OCI-LY7 (cell line): Measurements from ENCODE around the gene KRTAP4-3. TPM values are rescaled to one million over a fixed set of nuclear protein-coding genes. Genes with fewer than 3 reads are reported as not detected.
"Not testable (repeated sequence)": the region's sequence is repeated elsewhere in the genome, so short reads cannot be mapped to it uniquely, and the experiment has no call there.

Experiments used
- BruUV-seq: library from RNA; stranded (reverse); fragments of 400-500 nt; replicated peaks from 2 replicates; lab custom pipeline; 2021; lab: Mats Ljungman, UMichigan
- CTCF ChIA-PET: fragments of 300-600 bp; sonication (Branson Sonifier 250); formaldehyde crosslinking; loops from one replicate; lab custom pipeline; 2022; ENCODE audit warnings: antibody characterized with exemption; ENCODE audit not compliant: unreplicated experiment; lab: Charles Lee
- POLR2A ChIA-PET: fragments of 300-600 bp; sonication (Branson Sonifier 250); formaldehyde crosslinking; loops from one replicate; lab custom pipeline; 2022; ENCODE audit warnings: antibody characterized with exemption; lab: Charles Lee
- DNase-seq: peaks from one replicate; pipeline ENCODE4 v3.0.0-alpha.2; 2015; ENCODE audit warnings: low spot score
- H2AFZ ChIP-seq: fragments of 200-600 bp; sonication (generic), shearing (Covaris generic); 2 replicates; pipeline ENCODE4 v1.6.1; 2014; ENCODE audit warnings: mild to moderate bottlenecking, antibody characterized with exemption, low read length, moderate library complexity
- H3K27ac ChIP-seq: fragments of 200-600 bp; sonication (generic); 2 replicates; pipeline ENCODE4 v1.5.1; 2014; ENCODE audit warnings: mixed run types, low read depth, mild to moderate bottlenecking, moderate library complexity, low read length, inconsistent platforms; ENCODE audit not compliant: poor library complexity, severe bottlenecking
- H3K36me3 ChIP-seq: fragments of 200-600 bp; sonication (generic); 2 replicates; pipeline ENCODE4 v1.6.1; 2014; ENCODE audit warnings: mild to moderate bottlenecking, antibody characterized with exemption, low read length, moderate library complexity, mixed read lengths; ENCODE audit not compliant: insufficient read depth
- H3K4me1 ChIP-seq: fragments of 200-600 bp; sonication (generic); 2 replicates; pipeline ENCODE4 v1.5.1; 2014; ENCODE audit warnings: mild to moderate bottlenecking, low read length; ENCODE audit not compliant: insufficient read depth, poor library complexity, severe bottlenecking
- H3K4me2 ChIP-seq: fragments of 200-600 bp; sonication (generic); 2 replicates; pipeline ENCODE4 v1.6.1; 2014; ENCODE audit warnings: mild to moderate bottlenecking, low read length
- H3K4me3 ChIP-seq: fragments of 200-600 bp; sonication (generic); 2 replicates; pipeline ENCODE4 v1.5.1; 2014; ENCODE audit warnings: mild to moderate bottlenecking, low read depth, low read length; ENCODE audit not compliant: poor library complexity, severe bottlenecking
- H3K79me2 ChIP-seq: fragments of 200-600 bp; sonication (generic); 2 replicates; pipeline ENCODE4 v1.6.1; 2016; ENCODE audit warnings: low read depth, mild to moderate bottlenecking, low read length, moderate library complexity, mixed read lengths; ENCODE audit not compliant: insufficient read depth
- H3K9me2 ChIP-seq: fragments of 200-600 bp; sonication (generic); 2 replicates; pipeline ENCODE4 v1.6.1; 2016; ENCODE audit warnings: mild to moderate bottlenecking, low read length, mixed read lengths; ENCODE audit not compliant: insufficient read depth
- H3K9me3 ChIP-seq: fragments of 200-600 bp; sonication (generic); 2 replicates; pipeline ENCODE4 v1.6.1; 2014; ENCODE audit warnings: mild to moderate bottlenecking, mixed run types, low read length, mixed read lengths
- H4K20me1 ChIP-seq: fragments of 200-600 bp; sonication (generic); 2 replicates; pipeline ENCODE4 v1.6.1; 2014; ENCODE audit warnings: mild to moderate bottlenecking, antibody characterized with exemption, low read length, moderate library complexity, mixed read lengths; ENCODE audit not compliant: insufficient read depth
- EZH2phosphoT487 ChIP-seq: fragments of 200-600 bp; sonication (generic); IDR thresholded peaks from 2 replicates; pipeline ENCODE4 v1.6.1; 2018; ENCODE audit warnings: low read depth, borderline replicate concordance, mild to moderate bottlenecking, mixed run types, antibody characterized with exemption, low read length, moderate library complexity, mixed read lengths
- intact Hi-C: fragments of 100-400 bp; cut with micrococcal nuclease; formaldehyde crosslinking; loops from one replicate; pipeline ENCODE4 v1.10.0; 2022; ENCODE audit not compliant: unreplicated experiment
- total RNA-seq, 2 experiments: library from RNA; depleted of rRNA in 1 of 2; stranded (reverse); fragments of >200 nt in 1 of 2; shearing (Covaris generic) in 1 of 2; gene quantifications; 2 replicates each; pipeline ENCODE4 v1.2.3, GENCODE V29; 2014 to 2022
- TF ChIP-seq, protein P1 (sequence below): fragments of 200-600 bp; sonication (generic); conservative IDR thresholded peaks from 2 replicates; pipeline ENCODE4 v1.5.1; 2014; ENCODE audit warnings: mild to moderate bottlenecking, antibody characterized with exemption, low read length, moderate library complexity, mixed read lengths

The KRTAP4-3 gene
- total RNA-seq, 2 experiments from 2014 or later: not detected

GRCh38 chr17:41190328-41190727 lies 22.3 kb upstream of the KRTAP4-3 start:
- H3K36me3 ChIP-seq: no peaks in the 10 kb centered on the region
- no peaks in the 10 kb centered on the region for H3K9me3 ChIP-seq
- H3K4me2 ChIP-seq: no peak overlapping the region
- TF ChIP-seq, protein P1, sequence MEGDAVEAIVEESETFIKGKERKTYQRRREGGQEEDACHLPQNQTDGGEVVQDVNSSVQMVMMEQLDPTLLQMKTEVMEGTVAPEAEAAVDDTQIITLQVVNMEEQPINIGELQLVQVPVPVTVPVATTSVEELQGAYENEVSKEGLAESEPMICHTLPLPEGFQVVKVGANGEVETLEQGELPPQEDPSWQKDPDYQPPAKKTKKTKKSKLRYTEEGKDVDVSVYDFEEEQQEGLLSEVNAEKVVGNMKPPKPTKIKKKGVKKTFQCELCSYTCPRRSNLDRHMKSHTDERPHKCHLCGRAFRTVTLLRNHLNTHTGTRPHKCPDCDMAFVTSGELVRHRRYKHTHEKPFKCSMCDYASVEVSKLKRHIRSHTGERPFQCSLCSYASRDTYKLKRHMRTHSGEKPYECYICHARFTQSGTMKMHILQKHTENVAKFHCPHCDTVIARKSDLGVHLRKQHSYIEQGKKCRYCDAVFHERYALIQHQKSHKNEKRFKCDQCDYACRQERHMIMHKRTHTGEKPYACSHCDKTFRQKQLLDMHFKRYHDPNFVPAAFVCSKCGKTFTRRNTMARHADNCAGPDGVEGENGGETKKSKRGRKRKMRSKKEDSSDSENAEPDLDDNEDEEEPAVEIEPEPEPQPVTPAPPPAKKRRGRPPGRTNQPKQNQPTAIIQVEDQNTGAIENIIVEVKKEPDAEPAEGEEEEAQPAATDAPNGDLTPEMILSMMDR: no peak
- TF ChIP-seq EZH2phosphoT487: no peak
- intact Hi-C loops: no loop called here
- no peaks in the 10 kb centered on the region for H3K4me1 ChIP-seq
- ChIA-PET POLR2A (no interaction called here), CTCF (no interaction called here)
- no peak for DNase-seq
- no peak overlapping the region for H3K4me3 ChIP-seq
- no peaks in the 10 kb centered on the region for H3K79me2 ChIP-seq
- BruUV-seq: no TSS peak
- no peaks in the 10 kb centered on the region for H3K9me2 ChIP-seq
- H4K20me1 ChIP-seq: no peaks in the 10 kb centered on the region
- no peak overlapping the region for H3K27ac ChIP-seq
- H2AFZ ChIP-seq: no peak overlapping the region

DNA sequence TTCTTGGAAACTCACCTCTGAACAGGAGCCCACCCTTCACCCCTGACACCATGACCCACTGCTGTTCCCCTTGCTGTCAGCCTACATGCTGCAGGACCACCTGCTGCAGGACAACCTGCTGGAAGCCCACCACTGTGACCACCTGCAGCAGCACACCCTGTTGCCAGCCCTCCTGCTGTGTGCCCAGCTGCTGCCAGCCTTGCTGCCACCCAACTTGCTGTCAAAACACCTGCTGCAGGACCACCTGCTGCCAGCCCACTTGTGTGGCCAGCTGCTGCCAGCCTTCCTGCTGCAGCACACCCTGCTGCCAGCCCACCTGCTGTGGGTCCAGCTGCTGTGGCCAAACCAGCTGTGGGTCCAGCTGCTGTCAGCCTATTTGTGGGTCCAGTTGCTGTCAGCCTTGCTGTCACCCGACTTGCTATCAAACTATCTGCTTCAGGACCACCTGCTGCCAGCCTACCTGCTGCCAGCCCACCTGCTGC lies 21.9 kb upstream of the KRTAP4-3 start, which contains the start of gene KRTAP9-1:
Gene KRTAP9-1 (plus strand): TSS at position 51 of the 482 bp plus-strand sequence. CDS start 0 bp downstream, at position 51.
- DNase-seq, H3K4me2 ChIP-seq, H3K79me2 ChIP-seq, H3K4me3 ChIP-seq, H3K9me2 ChIP-seq, H3K9me3 ChIP-seq, H3K27ac ChIP-seq, H4K20me1 ChIP-seq, H3K36me3 ChIP-seq, H2AFZ ChIP-seq, POLR2A ChIA-PET, intact Hi-C loops, CTCF ChIA-PET, BruUV-seq, H3K4me1 ChIP-seq: not testable (repeated sequence)

DNA sequence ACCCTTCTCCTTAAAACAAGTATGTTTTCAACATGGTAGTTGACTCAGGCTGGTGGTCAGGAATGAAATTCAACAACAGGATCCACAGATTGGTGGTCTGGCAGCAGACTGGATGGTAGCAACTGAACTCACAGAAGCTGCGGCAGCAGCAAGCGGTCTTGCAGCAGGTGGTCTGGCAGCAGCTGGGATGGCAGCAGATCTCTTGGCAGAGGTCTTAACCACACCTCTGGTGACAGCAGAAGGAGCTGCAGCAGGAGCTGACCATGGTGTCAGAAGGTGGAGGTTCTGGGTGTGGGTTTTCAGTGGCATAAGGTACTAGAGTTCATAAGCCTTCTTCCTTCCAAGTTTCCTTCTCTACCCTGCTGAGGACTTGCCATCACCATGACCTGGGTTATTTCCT lies 18.9 kb upstream of the KRTAP4-3 start:
- Histone ChIP-seq H3K9me3 (no peaks in the 10 kb centered on the region), H3K36me3 (no peaks in the 10 kb centered on the region), H3K4me2 (no peak overlapping the region), H4K20me1 (no peaks in the 10 kb centered on the region), H3K4me3 (no peak overlapping the region), H2AFZ (no peak overlapping the region), H3K9me2 (no peaks in the 10 kb centered on the region), H3K27ac (no peak overlapping the region), H3K79me2 (no peaks in the 10 kb centered on the region), H3K4me1 (no peaks in the 10 kb centered on the region)
- intact Hi-C loops: no loop called here
- DNase-seq: no peak
- TF ChIP-seq EZH2phosphoT487: no peak
- TF ChIP-seq, protein P1: no peak
- BruUV-seq: no TSS peak
- CTCF ChIA-PET: no interaction called here
- POLR2A ChIA-PET: no interaction called here
